Body of pancreas (tissue), 4 donors: ENCODE data around the gene RFTN1. TPM values are rescaled to one million over a fixed set of nuclear protein-coding genes. Genes with fewer than 3 reads are reported as not detected.

Experiments used
- ATAC-seq: fragments of 150-250 bp; one replicate; pipeline ENCODE4 v1.9.1; 2016
- DNase-seq, 4 donors: peaks; one replicate each; pipeline ENCODE4 v3.0.0-alpha.2; 2019
- H3K27ac ChIP-seq, 4 donors: fragments of 200-600 bp; sonication (generic); 1 replicate in 3 of 4; 2 replicates in 1 of 4; pipeline versions ENCODE4 v1.5.1 to v1.6.1; 2016 to 2019; ENCODE audit warnings: mild to moderate bottlenecking in 1 of 4, mixed read lengths in 1 of 4, moderate library complexity in 1 of 4
- H3K27me3 ChIP-seq, 2 donors: fragments of 200-600 bp; sonication (generic); one replicate each; pipeline ENCODE4 v1.6.0; 2016; ENCODE audit warnings: mild to moderate bottlenecking in 1 of 2
- H3K36me3 ChIP-seq, 2 donors: fragments of 200-600 bp; sonication (generic); replicated peaks in 1 of 2; 2 replicates each; pipeline ENCODE4 v1.5.1; 2016; ENCODE audit warnings: low read depth in 2 of 2; ENCODE audit not compliant: insufficient read depth in 1 of 2
- H3K4me1 ChIP-seq: fragments of 200-600 bp; sonication (generic); one replicate; pipeline ENCODE4 v1.6.0; 2016
- H3K4me3 ChIP-seq, 2 donors: fragments of 200-600 bp; sonication (generic); 1 replicate in 1 of 2; 2 replicates in 1 of 2; pipeline ENCODE4 v1.5.1; 2016 to 2019
- H3K9me3 ChIP-seq, 3 donors: fragments of 200-600 bp; sonication (generic); 1 replicate in 2 of 3; 2 replicates in 1 of 3; pipeline ENCODE4 v1.5.1; 2016
- POLR2A ChIP-seq, 3 donors: fragments of 450-650 bp; IDR thresholded peaks; one replicate each; pipeline ENCODE4 v1.6.1; 2016; ENCODE audit warnings: antibody characterized with exemption in 3 of 3, mild to moderate bottlenecking in 2 of 3
- WGBS, 2 donors: methylation state at CpG; one replicate each; pipeline ENCODE4 v1.1.5; 2017; 5-methylcytosine and 5-hydroxymethylcytosine counted together
- intact Hi-C: fragments of 100-400 bp; cut with DNase I; formaldehyde crosslinking; loops from one replicate; pipeline ENCODE4 v1.15.1; 2023
- total RNA-seq, 2 donors: library from RNA; depleted of rRNA; stranded (reverse); fragments of >200 nt; gene quantifications; one replicate each; pipeline ENCODE4 v1.1.0, GENCODE V29; 2016
- TF ChIP-seq, protein P1 (sequence below), 7 experiments: fragments of 450-650 bp in 4 of 7; fragments of 200-600 bp in 3 of 7; sonication (generic) in 3 of 7; IDR thresholded peaks; one replicate each; pipeline ENCODE4 v1.5.1; 2016 to 2019; ENCODE audit warnings: antibody characterized with exemption in 7 of 7

Gene RFTN1
- total RNA-seq, 2 donors from 2014 or later = 6.5 to 28.0 TPM

DNA sequence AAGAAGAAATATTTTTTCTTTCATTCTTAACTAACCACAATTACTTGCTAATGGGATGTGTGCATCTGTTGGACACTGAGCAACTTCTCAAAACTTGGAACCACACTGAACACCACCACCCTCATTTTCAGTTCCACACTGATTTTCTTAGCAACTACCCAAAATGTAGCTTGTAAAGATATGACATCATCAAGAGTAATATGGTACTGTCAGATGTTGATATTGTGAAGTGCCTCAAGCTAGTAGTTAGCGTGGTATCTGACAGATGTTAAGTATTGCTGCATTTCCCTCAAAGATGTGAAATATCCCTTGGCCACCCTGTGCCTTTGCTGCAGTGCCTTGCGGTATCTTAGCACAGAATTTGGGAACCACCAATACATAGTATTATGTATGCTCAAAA, 9.3 kb downstream of the RFTN1 start:
- TF ChIP-seq POLR2A (IDR thresholded peaks at IDR 0.05) = no peak
- TF ChIP-seq, protein P1, sequence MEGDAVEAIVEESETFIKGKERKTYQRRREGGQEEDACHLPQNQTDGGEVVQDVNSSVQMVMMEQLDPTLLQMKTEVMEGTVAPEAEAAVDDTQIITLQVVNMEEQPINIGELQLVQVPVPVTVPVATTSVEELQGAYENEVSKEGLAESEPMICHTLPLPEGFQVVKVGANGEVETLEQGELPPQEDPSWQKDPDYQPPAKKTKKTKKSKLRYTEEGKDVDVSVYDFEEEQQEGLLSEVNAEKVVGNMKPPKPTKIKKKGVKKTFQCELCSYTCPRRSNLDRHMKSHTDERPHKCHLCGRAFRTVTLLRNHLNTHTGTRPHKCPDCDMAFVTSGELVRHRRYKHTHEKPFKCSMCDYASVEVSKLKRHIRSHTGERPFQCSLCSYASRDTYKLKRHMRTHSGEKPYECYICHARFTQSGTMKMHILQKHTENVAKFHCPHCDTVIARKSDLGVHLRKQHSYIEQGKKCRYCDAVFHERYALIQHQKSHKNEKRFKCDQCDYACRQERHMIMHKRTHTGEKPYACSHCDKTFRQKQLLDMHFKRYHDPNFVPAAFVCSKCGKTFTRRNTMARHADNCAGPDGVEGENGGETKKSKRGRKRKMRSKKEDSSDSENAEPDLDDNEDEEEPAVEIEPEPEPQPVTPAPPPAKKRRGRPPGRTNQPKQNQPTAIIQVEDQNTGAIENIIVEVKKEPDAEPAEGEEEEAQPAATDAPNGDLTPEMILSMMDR (IDR thresholded peaks at IDR 0.05) = no peak
- Histone ChIP-seq H3K9me3 (peaks cover 0 to 5% (median 0%) of the 10 kb centered on the region in 3 donors), H3K36me3 (no peaks in the 10 kb centered on the region), H3K4me1 (no peaks in the 10 kb centered on the region), H3K27ac (no peak overlapping the region), H3K4me3 (no peak overlapping the region), H3K27me3 (no peaks in the 10 kb centered on the region)
- ATAC-seq (no peak), DNase-seq (no peak)
- 79 to 90% methylated on average over 2 of the region's 2 CpGs for WGBS, 2 donors
- intact Hi-C loops = no loop called here

DNA sequence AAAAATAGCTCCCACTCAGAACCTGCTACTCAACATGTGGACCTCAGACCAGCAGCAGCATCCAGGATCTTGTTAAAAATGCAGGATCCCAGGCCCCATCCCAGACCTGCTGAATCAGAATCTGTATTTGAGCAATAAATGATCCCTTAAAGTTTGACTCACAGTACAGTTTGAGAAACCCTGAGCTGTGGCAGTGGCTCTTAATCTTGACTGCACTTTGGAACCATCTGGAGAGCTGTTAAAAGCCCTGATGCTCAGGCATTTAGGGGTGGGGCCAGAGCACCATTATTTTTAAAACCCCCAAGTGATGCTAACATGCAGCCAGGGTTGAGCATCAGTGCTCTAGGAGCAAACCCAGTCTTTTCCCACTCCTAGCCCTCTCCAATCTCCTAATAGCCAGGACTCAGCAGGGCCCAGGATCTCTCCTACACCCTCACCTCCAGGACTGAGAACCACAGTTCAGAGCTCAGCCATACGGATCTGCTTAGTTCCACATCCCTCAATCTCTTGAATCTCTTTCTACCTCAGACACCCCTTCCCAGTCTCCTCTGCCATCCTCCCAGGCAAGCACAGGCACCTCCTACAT, 10.2 kb downstream of the RFTN1 start:
- Histone ChIP-seq H3K9me3 (peaks cover 0 to 9% (median 0%) of the 10 kb centered on the region in 3 donors), H3K27me3 (no peaks in the 10 kb centered on the region), H3K27ac (no peak overlapping the region), H3K36me3 (no peaks in the 10 kb centered on the region), H3K4me1 (no peaks in the 10 kb centered on the region), H3K4me3 (no peak overlapping the region)
- DNase-seq (no peak), ATAC-seq (no peak)
- intact Hi-C loops = no loop called here
- TF ChIP-seq, protein P1 (IDR thresholded peaks at IDR 0.05) = no peak
- no peak for TF ChIP-seq POLR2A (IDR thresholded peaks at IDR 0.05)
- 73 to 83% methylated on average over 1 of the region's 1 CpG for whole genome bisulfite sequencing, 2 donors

DNA sequence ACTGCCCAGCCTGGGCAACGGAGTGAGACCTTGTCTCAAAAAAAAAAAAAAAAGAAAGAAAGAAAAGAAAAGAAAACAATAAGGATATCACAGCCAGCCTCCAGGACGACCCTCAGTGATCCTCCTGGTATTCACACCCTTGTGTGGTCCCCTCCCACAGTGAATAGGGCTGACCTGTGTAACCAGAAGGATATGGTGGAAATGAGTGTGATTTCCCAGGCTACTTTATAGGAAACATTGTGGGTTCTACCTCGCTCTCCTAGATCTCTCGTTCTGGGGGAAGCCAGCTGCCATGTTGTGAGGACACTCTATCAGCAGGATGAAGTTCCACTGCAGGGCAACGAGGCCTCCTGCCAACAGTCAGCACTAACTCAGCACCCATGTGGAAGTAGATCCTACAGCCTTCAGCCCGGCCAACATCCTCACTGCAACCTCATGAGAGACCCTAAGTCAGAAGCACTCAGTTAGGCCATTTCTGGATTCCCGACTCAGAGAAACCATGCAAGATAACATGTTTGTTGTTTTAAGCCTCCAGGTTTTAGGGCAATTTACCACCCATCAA, 11.1 kb downstream of the RFTN1 start:
- WGBS, 2 donors = 58 to 60% methylated on average over 7 of the region's 7 CpGs

DNA sequence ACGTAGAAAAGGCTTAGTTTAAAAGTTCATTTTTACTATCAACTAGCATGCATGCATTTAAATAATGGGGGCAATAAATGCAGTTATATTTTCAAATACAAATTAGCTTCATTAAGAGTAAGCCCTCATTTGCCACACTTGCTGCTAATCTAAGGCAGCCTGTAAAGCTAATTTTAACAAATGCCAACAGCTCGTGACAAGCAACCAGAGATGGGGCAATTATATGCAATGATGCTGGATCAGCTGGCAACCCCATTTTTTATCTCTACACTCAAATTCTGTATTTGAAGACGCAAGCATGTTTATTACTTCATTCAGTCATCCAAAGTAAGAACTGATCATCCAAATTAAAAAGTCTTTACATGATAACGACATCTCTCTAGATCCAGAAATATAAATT, 12.1 kb downstream of the RFTN1 start:
- Histone ChIP-seq H3K9me3 (peaks cover 0 to 9% (median 0%) of the 10 kb centered on the region in 3 donors), H3K4me3 (no peak overlapping the region), H3K27ac (no peak overlapping the region), H3K27me3 (no peaks in the 10 kb centered on the region), H3K4me1 (no peaks in the 10 kb centered on the region), H3K36me3 (no peaks in the 10 kb centered on the region)
- intact Hi-C loops = no loop called here
- ATAC-seq (no peak), DNase-seq (no peak)
- TF ChIP-seq POLR2A (IDR thresholded peaks at IDR 0.05) = no peak
- TF ChIP-seq, protein P1 (IDR thresholded peaks at IDR 0.05) = no peak
- 71 to 72% methylated on average over 4 of the region's 4 CpGs for WGBS, 2 donors

More for the DNA sequence above, 11.1 kb downstream of the RFTN1 start:
- TF ChIP-seq POLR2A (IDR thresholded peaks at IDR 0.05) = no peak
- TF ChIP-seq, protein P1 (IDR thresholded peaks at IDR 0.05) = no peak
- Histone ChIP-seq H3K4me1 (no peaks in the 10 kb centered on the region), H3K36me3 (no peaks in the 10 kb centered on the region), H3K9me3 (peaks cover 0 to 9% (median 0%) of the 10 kb centered on the region in 3 donors), H3K4me3 (no peak overlapping the region), H3K27me3 (no peaks in the 10 kb centered on the region), H3K27ac (no peak overlapping the region)
- no peak for DNase-seq
- intact Hi-C loops = no loop called here
- no peak for ATAC-seq

DNA sequence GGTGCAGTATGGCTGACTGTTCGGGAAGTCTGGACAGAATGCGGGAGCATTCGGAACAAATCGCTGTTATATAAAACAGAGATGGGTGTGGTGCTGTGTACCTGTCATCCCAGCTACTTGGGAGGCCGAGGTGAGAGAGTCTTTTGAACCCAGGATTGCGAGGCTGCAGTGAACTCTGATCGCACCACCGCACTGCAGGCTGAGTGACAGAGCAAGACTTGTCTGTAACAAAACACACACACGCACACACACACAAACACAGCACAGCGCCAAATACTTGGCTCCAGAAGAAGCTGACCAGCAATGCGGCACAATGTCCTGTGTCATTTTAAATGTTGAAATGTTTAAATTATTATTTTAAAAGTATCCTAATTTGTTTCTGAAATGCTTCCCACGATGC, 12.6 kb downstream of the RFTN1 start:
- ATAC-seq (no peak), DNase-seq (no peak)
- TF ChIP-seq POLR2A (IDR thresholded peaks at IDR 0.05) = no peak
- TF ChIP-seq, protein P1 (IDR thresholded peaks at IDR 0.05) = no peak
- Histone ChIP-seq H3K9me3 (peaks cover 0 to 9% (median 0%) of the 10 kb centered on the region in 3 donors), H3K36me3 (no peaks in the 10 kb centered on the region), H3K4me3 (no peak overlapping the region), H3K27me3 (no peaks in the 10 kb centered on the region), H3K4me1 (no peaks in the 10 kb centered on the region), H3K27ac (no peak overlapping the region)
- intact Hi-C loops = no loop called here
- WGBS, 2 donors = 81 to 86% methylated on average over 12 of the region's 12 CpGs
